GM18873 (cell line): Measurements from ENCODE around the gene KRTAP10-4.
"Not testable (repeated sequence)": the region's sequence is repeated elsewhere in the genome, so short reads cannot be mapped to it uniquely, and the experiment has no call there.

Experiments used
- ATAC-seq: cut with Tn5 transposase; IDR thresholded peaks from one replicate; pipeline ENCODE4 v1.9.1; 2021; ENCODE audit warnings: mild to moderate bottlenecking, moderate library complexity, moderate number of reproducible peaks; ENCODE audit not compliant: unreplicated experiment, low FRiP score

Gene KRTAP10-4

GRCh38 chr21:44533891-44534627 is 39.5 kb upstream of the KRTAP10-4 start:
- ATAC-seq = no peak

GRCh38 chr21:44534688-44535087 is 38.8 kb upstream of the KRTAP10-4 start:
- no peak for ATAC-seq

- ATAC-seq = no peak
Observed at GRCh38 chr21:44535963-44536362, 37.6 kb upstream of the KRTAP10-4 start.

GRCh38 chr21:44537930-44538911 is 35.3 kb upstream of the KRTAP10-4 start:
- no peak for ATAC-seq

- ATAC-seq = no peak
Observed at GRCh38 chr21:44539046-44539445, 34.5 kb upstream of the KRTAP10-4 start.

- no peak for ATAC-seq
Observed at GRCh38 chr21:44539991-44540666, 33.4 kb upstream of the KRTAP10-4 start, which contains the start of gene KRTAP10-1. KRTAP10-1 (minus strand) TSS chr21:44540195; CDS start chr21:44540150, 45 bp downstream.

GRCh38 chr21:44540741-44541288 is 32.7 kb upstream of the KRTAP10-4 start:
- ATAC-seq = no peak

- ATAC-seq = no peak
Observed at GRCh38 chr21:44542716-44543115, 30.8 kb upstream of the KRTAP10-4 start.

- no peak for ATAC-seq
Observed at GRCh38 chr21:44544566-44544965, 29.0 kb upstream of the KRTAP10-4 start.

GRCh38 chr21:44547656-44548331 is 25.7 kb upstream of the KRTAP10-4 start:
- no peak for ATAC-seq

GRCh38 chr21:44548381-44548780 is 25.1 kb upstream of the KRTAP10-4 start:
- ATAC-seq = no peak

- no peak for ATAC-seq
Observed at GRCh38 chr21:44548922-44549321, 24.6 kb upstream of the KRTAP10-4 start.

- ATAC-seq = no peak
Observed at GRCh38 chr21:44549525-44550211, 23.9 kb upstream of the KRTAP10-4 start.

- ATAC-seq = not testable (repeated sequence)
Observed at GRCh38 chr21:44550285-44550684, 23.2 kb upstream of the KRTAP10-4 start.

GRCh38 chr21:44550807-44551206 is 22.7 kb upstream of the KRTAP10-4 start:
- no peak for ATAC-seq

- no peak for ATAC-seq
Observed at GRCh38 chr21:44551340-44551961, 22.1 kb upstream of the KRTAP10-4 start, which contains the start of gene KRTAP10-2. KRTAP10-2 (minus strand) TSS chr21:44551505; CDS start chr21:44551458, 47 bp downstream.

- ATAC-seq = no peak
Observed at GRCh38 chr21:44552136-44552535, 21.4 kb upstream of the KRTAP10-4 start.

- ATAC-seq = no peak
Observed at GRCh38 chr21:44552681-44553080, 20.8 kb upstream of the KRTAP10-4 start.
